Parathyroid adenoma (tissue), 2 donors: ENCODE measurements around the gene PAX3.

Experiments used
- H2AFZ ChIP-seq: fragments of 300-600 bp; sonication (generic); one replicate; pipeline ENCODE4 v1.7.0; 2017; ENCODE audit warnings: antibody characterized with exemption, mild to moderate bottlenecking
- H3K27ac ChIP-seq: fragments of 300-600 bp; sonication (generic); one replicate; pipeline ENCODE4 v1.7.0; 2017
- H3K27me3 ChIP-seq: fragments of 300-600 bp; sonication (generic); one replicate; pipeline ENCODE4 v1.7.0; 2017; ENCODE audit warnings: low read length; ENCODE audit not compliant: control insufficient read depth, insufficient read depth
- H3K36me3 ChIP-seq: fragments of 300-600 bp; sonication (generic); one replicate; pipeline ENCODE4 v1.7.0; 2017; ENCODE audit warnings: low read length; ENCODE audit not compliant: control insufficient read depth, insufficient read depth
- H3K4me1 ChIP-seq: fragments of 300-600 bp; sonication (generic); one replicate; pipeline ENCODE4 v1.7.0; 2017; ENCODE audit warnings: control low read depth
- H3K4me2 ChIP-seq: fragments of 300-600 bp; sonication (generic); one replicate; pipeline ENCODE4 v1.7.0; 2017; ENCODE audit warnings: low read length
- H3K4me3 ChIP-seq: fragments of 300-600 bp; sonication (generic); one replicate; pipeline ENCODE4 v1.7.0; 2017; ENCODE audit warnings: low read depth, low read length
- H3K79me2 ChIP-seq: fragments of 300-600 bp; sonication (generic); one replicate; pipeline ENCODE4 v1.7.0; 2017; ENCODE audit warnings: control low read depth
- H3K9ac ChIP-seq: fragments of 300-600 bp; sonication (generic); one replicate; pipeline ENCODE4 v1.7.0; 2017; ENCODE audit warnings: mild to moderate bottlenecking
- H3K9me3 ChIP-seq: fragments of 300-600 bp; sonication (generic); one replicate; pipeline ENCODE4 v1.7.0; 2017; ENCODE audit warnings: low read length; ENCODE audit not compliant: control insufficient read depth
- TF ChIP-seq, protein P1 (sequence below): fragments of 300-600 bp; sonication (generic); IDR thresholded peaks from one replicate; pipeline ENCODE4 v1.7.0; 2017; ENCODE audit warnings: antibody characterized with exemption, mild to moderate bottlenecking
- donor health status: primary hyperparathyroidism.

The PAX3 gene

DNA sequence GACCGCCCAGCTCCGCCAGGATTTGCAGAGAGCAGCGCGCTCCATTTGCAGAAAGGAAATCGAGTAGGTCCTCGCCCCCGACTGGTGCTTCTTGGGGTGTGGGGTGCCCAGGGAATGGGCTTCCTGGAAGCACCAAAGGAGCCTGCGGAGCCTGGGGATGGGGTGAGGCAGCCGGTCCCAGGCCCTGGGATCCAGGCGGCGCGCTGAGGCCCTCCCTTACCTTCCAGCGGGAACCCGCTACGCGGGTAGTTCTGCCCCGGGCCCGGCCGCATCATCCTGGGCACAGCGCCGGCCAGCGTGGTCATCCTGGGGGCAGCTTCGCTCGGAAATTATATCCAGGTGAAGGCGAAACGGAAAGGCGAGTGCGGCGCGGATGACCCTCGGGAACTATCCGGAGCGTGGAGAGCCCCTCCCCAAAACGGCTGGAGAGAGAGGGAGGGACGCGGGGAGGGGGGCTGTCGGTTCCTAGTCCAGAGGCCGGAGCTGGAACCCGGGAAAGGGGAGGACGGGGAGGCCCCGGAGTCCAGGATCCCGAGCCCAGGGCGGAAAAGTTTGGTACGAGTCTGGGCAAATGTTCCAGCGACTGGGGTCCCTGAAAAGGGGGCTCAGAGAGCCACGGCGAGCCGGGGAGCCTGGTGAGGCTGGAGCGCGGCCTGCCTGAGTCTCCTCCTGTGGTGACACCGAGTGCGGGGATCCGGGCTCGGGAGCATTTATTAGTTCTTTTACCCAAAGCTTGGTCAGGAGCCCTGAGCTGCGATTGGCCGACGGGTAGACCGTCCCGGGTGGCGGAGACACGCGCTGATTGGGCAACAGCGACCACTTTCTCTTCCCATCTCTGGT, at the start of gene PAX3:
TSS of gene PAX3 (minus strand) at position 688 of the 840 bp plus-strand sequence. CDS start at position 305, 383 bp downstream.
- Histone ChIP-seq H2AFZ (no peak within 1 kb of the TSS), H3K9me3 (no peaks in the 10 kb centered on the region), H3K4me2 (no peak within 1 kb of the TSS), H3K4me3 (no peak within 1 kb of the TSS), H3K27ac (no peak within 1 kb of the TSS), H3K36me3 (no peaks in the 10 kb centered on the region), H3K9ac (no peak within 1 kb of the TSS), H3K79me2 (no peaks in the 10 kb centered on the region), H3K27me3 (peaks cover 48% of the 10 kb centered on the region), H3K4me1 (no peaks in the 10 kb centered on the region)
- TF ChIP-seq, protein P1, sequence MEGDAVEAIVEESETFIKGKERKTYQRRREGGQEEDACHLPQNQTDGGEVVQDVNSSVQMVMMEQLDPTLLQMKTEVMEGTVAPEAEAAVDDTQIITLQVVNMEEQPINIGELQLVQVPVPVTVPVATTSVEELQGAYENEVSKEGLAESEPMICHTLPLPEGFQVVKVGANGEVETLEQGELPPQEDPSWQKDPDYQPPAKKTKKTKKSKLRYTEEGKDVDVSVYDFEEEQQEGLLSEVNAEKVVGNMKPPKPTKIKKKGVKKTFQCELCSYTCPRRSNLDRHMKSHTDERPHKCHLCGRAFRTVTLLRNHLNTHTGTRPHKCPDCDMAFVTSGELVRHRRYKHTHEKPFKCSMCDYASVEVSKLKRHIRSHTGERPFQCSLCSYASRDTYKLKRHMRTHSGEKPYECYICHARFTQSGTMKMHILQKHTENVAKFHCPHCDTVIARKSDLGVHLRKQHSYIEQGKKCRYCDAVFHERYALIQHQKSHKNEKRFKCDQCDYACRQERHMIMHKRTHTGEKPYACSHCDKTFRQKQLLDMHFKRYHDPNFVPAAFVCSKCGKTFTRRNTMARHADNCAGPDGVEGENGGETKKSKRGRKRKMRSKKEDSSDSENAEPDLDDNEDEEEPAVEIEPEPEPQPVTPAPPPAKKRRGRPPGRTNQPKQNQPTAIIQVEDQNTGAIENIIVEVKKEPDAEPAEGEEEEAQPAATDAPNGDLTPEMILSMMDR: no peak

DNA sequence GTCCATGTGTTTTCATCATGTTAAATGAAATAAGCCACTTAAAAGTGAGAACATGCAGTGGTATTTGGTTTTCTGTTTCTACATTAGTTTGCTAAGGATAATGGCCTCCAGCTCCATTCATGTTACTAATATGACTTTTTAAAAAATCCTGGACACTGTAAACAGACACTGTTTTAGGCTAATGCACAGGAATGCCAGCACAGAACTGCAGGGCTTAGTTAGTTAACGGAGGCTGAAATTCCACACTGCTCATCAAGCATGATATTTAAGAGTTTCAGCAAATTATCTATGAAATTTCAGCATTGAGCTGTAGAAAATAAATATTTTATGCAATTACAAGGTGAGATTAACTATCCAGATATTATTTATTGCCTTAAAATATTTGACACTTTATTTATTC, 42.5 kb upstream of the PAX3 start:
- H3K4me1 ChIP-seq: no peaks in the 10 kb centered on the region
- H3K27me3 ChIP-seq: no peaks in the 10 kb centered on the region
- H3K79me2 ChIP-seq: no peaks in the 10 kb centered on the region
- no peak overlapping the region for H3K9ac ChIP-seq
- H3K27ac ChIP-seq: no peak overlapping the region
- no peaks in the 10 kb centered on the region for H3K9me3 ChIP-seq
- H3K4me2 ChIP-seq: no peak overlapping the region
- H3K36me3 ChIP-seq: no peaks in the 10 kb centered on the region
- H2AFZ ChIP-seq: no peak overlapping the region
- TF ChIP-seq, protein P1: no peak
- H3K4me3 ChIP-seq: no peak overlapping the region

DNA sequence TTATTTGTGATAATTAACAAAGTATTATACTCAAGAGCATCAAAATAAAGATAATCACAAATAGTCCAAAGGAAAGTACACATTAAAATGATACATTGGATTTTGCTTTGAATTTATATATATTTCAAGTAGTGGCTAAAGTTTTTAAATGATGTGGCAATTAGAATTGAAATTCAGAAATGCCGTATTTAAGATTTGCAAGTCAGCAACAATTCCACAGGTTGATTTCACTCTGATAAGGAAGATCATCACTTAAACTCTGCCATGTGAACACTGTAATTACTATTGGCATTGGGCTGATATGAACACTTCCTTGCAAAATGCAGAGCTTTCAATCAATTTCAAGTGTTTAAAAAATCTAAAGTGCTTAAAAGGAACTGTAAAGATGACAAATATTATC, 39.6 kb upstream of the PAX3 start:
- Histone ChIP-seq H3K79me2 (no peaks in the 10 kb centered on the region), H3K27me3 (no peaks in the 10 kb centered on the region), H2AFZ (no peak overlapping the region), H3K4me1 (no peaks in the 10 kb centered on the region), H3K4me2 (no peak overlapping the region), H3K27ac (no peak overlapping the region), H3K4me3 (no peak overlapping the region), H3K36me3 (no peaks in the 10 kb centered on the region), H3K9ac (no peak overlapping the region), H3K9me3 (no peaks in the 10 kb centered on the region)
- TF ChIP-seq, protein P1: no peak

DNA sequence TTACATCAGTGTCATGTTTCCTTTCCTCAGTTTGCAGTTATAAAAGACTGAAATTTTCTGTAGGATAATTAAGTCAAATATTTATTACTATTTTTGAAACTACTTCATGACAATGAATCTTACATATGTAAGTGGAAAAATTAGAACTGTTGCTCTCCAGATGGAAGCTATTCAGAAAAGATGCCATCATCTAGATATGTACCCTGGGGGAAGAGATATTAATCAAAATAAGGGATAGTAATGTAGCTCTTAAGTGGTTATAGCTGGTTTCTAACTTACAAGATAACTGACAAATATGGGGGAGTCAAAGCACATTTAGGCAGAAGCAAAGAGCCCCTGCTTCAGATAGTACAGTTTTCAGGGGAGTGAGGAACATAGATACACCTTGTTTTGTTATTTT, 38.1 kb upstream of the PAX3 start:
- H3K27ac ChIP-seq: no peak overlapping the region
- no peak overlapping the region for H2AFZ ChIP-seq
- TF ChIP-seq, protein P1: no peak
- H3K9me3 ChIP-seq: no peaks in the 10 kb centered on the region
- no peak overlapping the region for H3K4me2 ChIP-seq
- no peak overlapping the region for H3K9ac ChIP-seq
- H3K36me3 ChIP-seq: no peaks in the 10 kb centered on the region
- no peak overlapping the region for H3K4me3 ChIP-seq
- no peaks in the 10 kb centered on the region for H3K79me2 ChIP-seq
- H3K27me3 ChIP-seq: no peaks in the 10 kb centered on the region
- H3K4me1 ChIP-seq: no peaks in the 10 kb centered on the region

DNA sequence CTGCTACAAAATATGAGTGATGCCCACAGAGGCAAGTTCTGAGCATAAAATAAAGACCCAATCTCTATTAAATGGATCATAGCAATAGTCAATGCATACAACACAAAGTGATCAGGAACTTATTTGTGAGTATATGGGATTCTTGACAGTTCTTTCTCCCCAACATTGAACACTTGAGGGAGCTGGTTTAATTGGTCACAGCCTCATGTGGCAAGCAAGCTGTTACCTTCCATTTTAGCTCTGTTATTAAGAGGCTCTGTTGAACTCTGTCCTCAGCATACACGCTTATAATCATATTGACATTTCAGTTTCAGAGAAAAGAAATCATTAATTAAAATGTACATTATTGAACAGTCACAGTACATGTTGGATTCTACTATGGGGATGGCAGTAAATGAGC, 37.6 kb upstream of the PAX3 start:
- no peaks in the 10 kb centered on the region for H3K27me3 ChIP-seq
- no peaks in the 10 kb centered on the region for H3K9me3 ChIP-seq
- no peaks in the 10 kb centered on the region for H3K4me1 ChIP-seq
- H3K4me2 ChIP-seq: no peak overlapping the region
- no peaks in the 10 kb centered on the region for H3K79me2 ChIP-seq
- no peaks in the 10 kb centered on the region for H3K36me3 ChIP-seq
- H3K9ac ChIP-seq: no peak overlapping the region
- H3K27ac ChIP-seq: no peak overlapping the region
- TF ChIP-seq, protein P1: no peak
- no peak overlapping the region for H2AFZ ChIP-seq
- no peak overlapping the region for H3K4me3 ChIP-seq
